Measurements from ENCODE around the gene RBM17. TPM values are rescaled to one million over a fixed set of nuclear protein-coding genes. Genes with fewer than 3 reads are reported as not detected.

RBM17 gene
- total and polyA plus RNA-seq, 2 of the 13 experiments (the other 11 are each of a cell fraction or from before 2014, with no cell fraction given): 30.7 to 77.5 TPM

Small RNA genes within 50 kb of the gene (microRNA-seq; reads per million reads assigned to microRNA genes)
- not detected for gene MIR3155A
- gene MIR3155B: not detected

Small RNA genes within 50 kb of the gene (small RNA-seq; reads per million reads assigned to genes)
- 0 reads per million in 3 experiments for gene MIR3155A (ENCODE audit: insufficient read depth in 2 of 3, insufficient read length in 3 of 3, low read depth in 2 of 3, low replicate concordance in 1 of 3)

Other genes with a start within 250 kb of the RBM17 start
- 5.4 and 8.0 TPM in 2 replicates for gene ANKRD16, start 199.1 kb upstream of the RBM17 start, total RNA-seq (2016; rRNA removed; fragmentation: Illumina TruSeq; extraction: Trizol)
- 11.2 and 11.4 TPM in 2 replicates for gene ANKRD16, start 199.1 kb upstream of the RBM17 start, polyA plus RNA-seq (2011; rRNA removed)
- 53.3 and 60.3 TPM in 2 replicates for gene FBH1, start 198.8 kb upstream of the RBM17 start, total RNA-seq (2016; rRNA removed; fragmentation: Illumina TruSeq; extraction: Trizol)
- 48.8 and 51.3 TPM in 2 replicates for gene FBH1, start 198.8 kb upstream of the RBM17 start, polyA plus RNA-seq (2011; rRNA removed)
- gene IL15RA, start 111.5 kb upstream of the RBM17 start, total RNA-seq (2016; rRNA removed; fragmentation: Illumina TruSeq; extraction: Trizol): 0.53 and 0.66 TPM in 2 replicates
- 0.77 and 0.85 TPM in 2 replicates for gene IL15RA, start 111.5 kb upstream of the RBM17 start, polyA plus RNA-seq (2011; rRNA removed)
- gene IL2RA, start 26.7 kb upstream of the RBM17 start, total RNA-seq (2016; rRNA removed; fragmentation: Illumina TruSeq; extraction: Trizol): not detected in 2 replicates
- gene IL2RA, start 26.7 kb upstream of the RBM17 start, polyA plus RNA-seq (2011; rRNA removed): not detected in 2 replicates
- gene PFKFB3, start 113.9 kb downstream of the RBM17 start, total RNA-seq (2016; rRNA removed; fragmentation: Illumina TruSeq; extraction: Trizol): 0.87 and 1.2 TPM in 2 replicates
- 10.9 and 13.3 TPM in 2 replicates for gene PFKFB3, start 113.9 kb downstream of the RBM17 start, polyA plus RNA-seq (2011; rRNA removed)

Measured in HepG2 (cell line).